ENCODE measurements around the gene VPS51. TPM values are rescaled to one million over a fixed set of nuclear protein-coding genes. Genes with fewer than 3 reads are reported as not detected.

Gene VPS51
- total and polyA plus RNA-seq, 2 donors from 2014 or later, result 98.3 to 110 TPM

- FAIRE-seq, result no peak
- TF ChIP-seq CTCF (IDR thresholded peaks at IDR 0.05; ENCODE audit: borderline replicate concordance, extremely low read depth, insufficient read depth), result no peak
- intact Hi-C loops (cut with DNase I), result no loop called here
- peaks cover 0 to 2% (median 0%) of the 10 kb centered on the region in 3 donors for H3K4me1 ChIP-seq (ENCODE audit: control insufficient read depth in 2 of 3, insufficient read depth in 2 of 3, low read depth in 1 of 3, low read length in 3 of 3)
- H3K36me3 ChIP-seq (ENCODE audit: control insufficient read depth in 2 of 3, insufficient read depth in 3 of 3, low read length in 3 of 3), result no peaks in the 10 kb centered on the region
- H3K9ac ChIP-seq (ENCODE audit: low read length in 3 of 3), result no peak overlapping the region
- H3K27ac ChIP-seq (ENCODE audit: low read depth in 2 of 2, low read length in 2 of 2), result no peak overlapping the region
- H3K27me3 ChIP-seq (ENCODE audit: control insufficient read depth, insufficient read depth, low read length), result no peaks in the 10 kb centered on the region
- H3K9me3 ChIP-seq (ENCODE audit: control insufficient read depth in 2 of 3, insufficient read depth in 1 of 3, low read length in 3 of 3), result no peaks in the 10 kb centered on the region
- no peak for DNase-seq
- H3K4me3 ChIP-seq (ENCODE audit: low read length in 3 of 3), result no peak overlapping the region
These were observed 39.0 kb upstream of the VPS51 start for GRCh38 chr11:65056999-65057398.

- Histone ChIP-seq H3K27me3 (ENCODE audit: control insufficient read depth, insufficient read depth, low read length) (no peaks in the 10 kb centered on the region), H3K27ac (ENCODE audit: low read depth in 2 of 2, low read length in 2 of 2) (no peak overlapping the region), H3K4me1 (ENCODE audit: control insufficient read depth in 2 of 3, insufficient read depth in 2 of 3, low read depth in 1 of 3, low read length in 3 of 3) (peaks cover 0 to 2% (median 0%) of the 10 kb centered on the region in 3 donors), H3K9me3 (ENCODE audit: control insufficient read depth in 2 of 3, insufficient read depth in 1 of 3, low read length in 3 of 3) (no peaks in the 10 kb centered on the region), H3K36me3 (ENCODE audit: control insufficient read depth in 2 of 3, insufficient read depth in 3 of 3, low read length in 3 of 3) (no peaks in the 10 kb centered on the region), H3K4me3 (ENCODE audit: low read length in 3 of 3) (no peak overlapping the region), H3K9ac (ENCODE audit: low read length in 3 of 3) (no peak overlapping the region)
- DNase-seq (no peak), FAIRE-seq (no peak)
- intact Hi-C loops (cut with DNase I), result no loop called here
- TF ChIP-seq CTCF (IDR thresholded peaks at IDR 0.05; ENCODE audit: borderline replicate concordance, extremely low read depth, insufficient read depth), result no peak
These were observed 38.5 kb upstream of the VPS51 start for GRCh38 chr11:65057526-65057925.

- Histone ChIP-seq H3K27ac (ENCODE audit: low read depth in 2 of 2, low read length in 2 of 2) (no peak overlapping the region), H3K4me1 (ENCODE audit: control insufficient read depth in 2 of 3, insufficient read depth in 2 of 3, low read depth in 1 of 3, low read length in 3 of 3) (peaks cover 0 to 2% (median 0%) of the 10 kb centered on the region in 3 donors), H3K9me3 (ENCODE audit: control insufficient read depth in 2 of 3, insufficient read depth in 1 of 3, low read length in 3 of 3) (no peaks in the 10 kb centered on the region), H3K27me3 (ENCODE audit: control insufficient read depth, insufficient read depth, low read length) (no peaks in the 10 kb centered on the region), H3K9ac (ENCODE audit: low read length in 3 of 3) (no peak overlapping the region), H3K36me3 (ENCODE audit: control insufficient read depth in 2 of 3, insufficient read depth in 3 of 3, low read length in 3 of 3) (no peaks in the 10 kb centered on the region), H3K4me3 (ENCODE audit: low read length in 3 of 3) (no peak overlapping the region)
- intact Hi-C loops (cut with DNase I), result no loop called here
- DNase-seq (no peak), FAIRE-seq (no peak)
- no peak for TF ChIP-seq CTCF (IDR thresholded peaks at IDR 0.05; ENCODE audit: borderline replicate concordance, extremely low read depth, insufficient read depth)
These were observed 38.0 kb upstream of the VPS51 start for GRCh38 chr11:65058012-65058411.

GRCh38 chr11:65058419-65059054 is 37.5 kb upstream of the VPS51 start, which contains the start of gene NAALADL1:
TSS of gene NAALADL1 (minus strand) at chr11:65058553. CDS start at chr11:65058521, 32 bp downstream.
- DNase-seq, result no peak
- TF ChIP-seq CTCF (IDR thresholded peaks at IDR 0.05; ENCODE audit: borderline replicate concordance, extremely low read depth, insufficient read depth), result no peak
- H3K27ac ChIP-seq (ENCODE audit: low read depth in 2 of 2, low read length in 2 of 2), result no peak within 1 kb of the TSS
- intact Hi-C loops (cut with DNase I), result no loop called here
- no peak within 1 kb of the TSS for H3K9ac ChIP-seq (ENCODE audit: low read length in 3 of 3)
- no peak for FAIRE-seq
- H3K36me3 ChIP-seq (ENCODE audit: control insufficient read depth in 2 of 3, insufficient read depth in 3 of 3, low read length in 3 of 3), result no peaks in the 10 kb centered on the region
- peaks cover 0 to 2% (median 0%) of the 10 kb centered on the region in 3 donors for H3K4me1 ChIP-seq (ENCODE audit: control insufficient read depth in 2 of 3, insufficient read depth in 2 of 3, low read depth in 1 of 3, low read length in 3 of 3)
- no peaks in the 10 kb centered on the region for H3K9me3 ChIP-seq (ENCODE audit: control insufficient read depth in 2 of 3, insufficient read depth in 1 of 3, low read length in 3 of 3)
- no peaks in the 10 kb centered on the region for H3K27me3 ChIP-seq (ENCODE audit: control insufficient read depth, insufficient read depth, low read length)
- H3K4me3 ChIP-seq (ENCODE audit: low read length in 3 of 3), result no peak within 1 kb of the TSS
